Measurements from ENCODE around the gene MMP25.

Gene MMP25

GRCh38 chr16:3022208-3022683, 24.1 kb upstream of the MMP25 start:
- H3K27me3 Mint-ChIP-seq: peaks cover 22% of the 10 kb centered on the region
- intact Hi-C loops (cut with micrococcal nuclease): no loop called here
- peak overlapping the region; percentile 90 for H3K27ac Mint-ChIP-seq
- H3K4me3 Mint-ChIP-seq: peak overlapping the region; percentile 81
- H3K36me3 Mint-ChIP-seq (ENCODE audit: low read depth): peaks cover 43% of the 10 kb centered on the region
- H3K4me1 Mint-ChIP-seq (ENCODE audit: low read depth): peaks cover 65% of the 10 kb centered on the region
- no peaks in the 10 kb centered on the region for H3K9me3 Mint-ChIP-seq

- peaks cover 20% of the 10 kb centered on the region for H3K27me3 Mint-ChIP-seq
- peak overlapping the region; percentile 90 for H3K27ac Mint-ChIP-seq
- peak overlapping the region; percentile 81 for H3K4me3 Mint-ChIP-seq
- no peaks in the 10 kb centered on the region for H3K9me3 Mint-ChIP-seq
- peaks cover 49% of the 10 kb centered on the region for H3K36me3 Mint-ChIP-seq (ENCODE audit: low read depth)
- intact Hi-C loops (cut with micrococcal nuclease): no loop called here
- H3K4me1 Mint-ChIP-seq (ENCODE audit: low read depth): peaks cover 67% of the 10 kb centered on the region
Observed at GRCh38 chr16:3022684-3023414, 23.5 kb upstream of the MMP25 start.

GRCh38 chr16:3023415-3023668, 23.0 kb upstream of the MMP25 start:
- H3K4me1 Mint-ChIP-seq (ENCODE audit: low read depth): peaks cover 67% of the 10 kb centered on the region
- H3K4me3 Mint-ChIP-seq: peak overlapping the region; percentile 81
- H3K27ac Mint-ChIP-seq: peak overlapping the region; percentile 90
- peaks cover 17% of the 10 kb centered on the region for H3K27me3 Mint-ChIP-seq
- no peaks in the 10 kb centered on the region for H3K9me3 Mint-ChIP-seq
- H3K36me3 Mint-ChIP-seq (ENCODE audit: low read depth): peaks cover 50% of the 10 kb centered on the region
- intact Hi-C loops (cut with micrococcal nuclease): no loop called here

- Mint-ChIP-seq H3K27me3 (peaks cover 17% of the 10 kb centered on the region), H3K4me1 (ENCODE audit: low read depth) (peaks cover 68% of the 10 kb centered on the region), H3K36me3 (ENCODE audit: low read depth) (peaks cover 50% of the 10 kb centered on the region), H3K9me3 (no peaks in the 10 kb centered on the region), H3K4me3 (peak within 1 kb of the TSS; percentile 81), H3K27ac (peak within 1 kb of the TSS; percentile 90)
- intact Hi-C loops (cut with micrococcal nuclease): no loop called here
Observed at GRCh38 chr16:3023669-3024478, 22.5 kb upstream of the MMP25 start, which contains the start of the genes HCFC1R1 and THOC6. HCFC1R1 (minus strand) TSS chr16:3023942; CDS start chr16:3023941, 1 bp downstream. THOC6 (plus strand) TSS chr16:3024035; CDS start chr16:3024327, 292 bp downstream.

GRCh38 chr16:3025032-3026002, 21.0 kb upstream of the MMP25 start:
- Mint-ChIP-seq H3K4me3 (no peak overlapping the region), H3K4me1 (ENCODE audit: low read depth) (peaks cover 71% of the 10 kb centered on the region), H3K36me3 (ENCODE audit: low read depth) (peaks cover 49% of the 10 kb centered on the region), H3K9me3 (no peaks in the 10 kb centered on the region), H3K27ac (no peak overlapping the region), H3K27me3 (peaks cover 22% of the 10 kb centered on the region)
- intact Hi-C loops (cut with micrococcal nuclease): no loop called here

GRCh38 chr16:3026003-3026378, 20.4 kb upstream of the MMP25 start:
- intact Hi-C loops (cut with micrococcal nuclease): no loop called here
- Mint-ChIP-seq H3K4me3 (no peak overlapping the region), H3K9me3 (no peaks in the 10 kb centered on the region), H3K4me1 (ENCODE audit: low read depth) (peaks cover 75% of the 10 kb centered on the region), H3K27ac (no peak overlapping the region), H3K36me3 (ENCODE audit: low read depth) (peaks cover 46% of the 10 kb centered on the region), H3K27me3 (peaks cover 28% of the 10 kb centered on the region)

GRCh38 chr16:3026609-3027488, 19.5 kb upstream of the MMP25 start:
- Mint-ChIP-seq H3K9me3 (no peaks in the 10 kb centered on the region), H3K36me3 (ENCODE audit: low read depth) (peaks cover 46% of the 10 kb centered on the region), H3K27me3 (peaks cover 36% of the 10 kb centered on the region), H3K4me1 (ENCODE audit: low read depth) (peaks cover 75% of the 10 kb centered on the region), H3K27ac (no peak overlapping the region), H3K4me3 (no peak overlapping the region)
- intact Hi-C loops (cut with micrococcal nuclease): no loop called here

- H3K36me3 Mint-ChIP-seq (ENCODE audit: low read depth): peaks cover 46% of the 10 kb centered on the region
- intact Hi-C loops (cut with micrococcal nuclease): no loop called here
- no peak overlapping the region for H3K4me3 Mint-ChIP-seq
- peaks cover 75% of the 10 kb centered on the region for H3K4me1 Mint-ChIP-seq (ENCODE audit: low read depth)
- no peak overlapping the region for H3K27ac Mint-ChIP-seq
- H3K27me3 Mint-ChIP-seq: peaks cover 42% of the 10 kb centered on the region
- no peaks in the 10 kb centered on the region for H3K9me3 Mint-ChIP-seq
Observed at GRCh38 chr16:3027489-3027795, 18.9 kb upstream of the MMP25 start.

- Mint-ChIP-seq H3K36me3 (ENCODE audit: low read depth) (peaks cover 39% of the 10 kb centered on the region), H3K4me3 (peak overlapping the region; percentile 44), H3K9me3 (no peaks in the 10 kb centered on the region), H3K27ac (no peak overlapping the region), H3K27me3 (peaks cover 49% of the 10 kb centered on the region), H3K4me1 (ENCODE audit: low read depth) (peaks cover 75% of the 10 kb centered on the region)
- intact Hi-C loops (cut with micrococcal nuclease): no loop called here
Observed at GRCh38 chr16:3027983-3028715, 18.2 kb upstream of the MMP25 start.

GRCh38 chr16:3028716-3029319, 17.5 kb upstream of the MMP25 start:
- Mint-ChIP-seq H3K36me3 (ENCODE audit: low read depth) (peaks cover 36% of the 10 kb centered on the region), H3K27ac (peak overlapping the region; percentile 37), H3K9me3 (no peaks in the 10 kb centered on the region), H3K27me3 (peaks cover 55% of the 10 kb centered on the region), H3K4me1 (ENCODE audit: low read depth) (peaks cover 75% of the 10 kb centered on the region), H3K4me3 (peak overlapping the region; percentile 24)
- intact Hi-C loops (cut with micrococcal nuclease): no loop called here

GRCh38 chr16:3029491-3030221, 16.7 kb upstream of the MMP25 start:
- H3K4me3 Mint-ChIP-seq: peak overlapping the region; percentile 24

More at GRCh38 chr16:3029491-3030221, 16.7 kb upstream of the MMP25 start:
- Mint-ChIP-seq H3K27me3 (peaks cover 64% of the 10 kb centered on the region), H3K27ac (peak overlapping the region; percentile 53), H3K9me3 (no peaks in the 10 kb centered on the region), H3K4me1 (ENCODE audit: low read depth) (peaks cover 78% of the 10 kb centered on the region), H3K36me3 (ENCODE audit: low read depth) (peaks cover 29% of the 10 kb centered on the region)
- intact Hi-C loops (cut with micrococcal nuclease): no loop called here
